NB4 (cell line): ENCODE data around the gene EBLN2.

Experiments
- DNase-seq: peaks from one replicate; pipeline ENCODE4 v3.0.0; 2010; ENCODE audit warnings: low read depth
- H3K4me3 ChIP-seq: one replicate; pipeline ENCODE4 v1.5.1; 2011; ENCODE audit warnings: mild to moderate bottlenecking, low read depth, low read length, moderate library complexity
- MYC ChIP-seq: IDR thresholded peaks from 2 replicates; pipeline ENCODE4 v1.6.1; 2011; ENCODE audit warnings: low read depth, low read length
- POLR2A ChIP-seq: IDR thresholded peaks from 2 replicates; pipeline ENCODE4 v1.6.1; 2011; ENCODE audit warnings: mild to moderate bottlenecking; ENCODE audit not compliant: insufficient read length; ENCODE audit errors: extremely low read depth
- TF ChIP-seq, protein P1 (sequence below): IDR thresholded peaks from 2 replicates; pipeline ENCODE4 v1.6.1; 2011; ENCODE audit warnings: low read depth, low read length
- TF ChIP-seq, protein P2 (sequence below): IDR thresholded peaks from one replicate; pipeline ENCODE4 v1.5.1; 2012; ENCODE audit warnings: low read depth, low read length

Gene EBLN2

DNA sequence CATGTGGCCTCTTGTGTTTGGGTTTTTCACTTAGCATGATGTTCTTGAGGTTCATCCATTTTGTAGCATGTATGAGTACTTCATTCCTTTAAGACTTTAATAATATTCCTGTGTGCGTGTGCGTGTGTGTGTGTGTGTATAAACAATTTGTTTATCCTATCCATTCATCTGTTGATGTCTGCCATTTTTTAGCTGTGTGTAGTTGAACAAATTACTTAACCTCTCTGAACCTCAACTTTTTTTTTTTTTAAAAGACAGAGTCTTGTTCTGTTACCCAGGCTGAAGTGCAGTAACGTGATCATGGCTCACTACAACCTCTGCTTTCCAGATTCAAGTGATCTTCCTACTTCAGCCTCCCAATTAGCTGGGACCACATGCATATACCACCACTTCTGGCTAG lies 47.3 kb downstream of the EBLN2 start:
- no peak for DNase-seq
- TF ChIP-seq POLR2A (no peak), MYC (no peak)
- TF ChIP-seq, protein P1, sequence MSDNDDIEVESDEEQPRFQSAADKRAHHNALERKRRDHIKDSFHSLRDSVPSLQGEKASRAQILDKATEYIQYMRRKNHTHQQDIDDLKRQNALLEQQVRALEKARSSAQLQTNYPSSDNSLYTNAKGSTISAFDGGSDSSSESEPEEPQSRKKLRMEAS = no peak
- TF ChIP-seq, protein P2, sequence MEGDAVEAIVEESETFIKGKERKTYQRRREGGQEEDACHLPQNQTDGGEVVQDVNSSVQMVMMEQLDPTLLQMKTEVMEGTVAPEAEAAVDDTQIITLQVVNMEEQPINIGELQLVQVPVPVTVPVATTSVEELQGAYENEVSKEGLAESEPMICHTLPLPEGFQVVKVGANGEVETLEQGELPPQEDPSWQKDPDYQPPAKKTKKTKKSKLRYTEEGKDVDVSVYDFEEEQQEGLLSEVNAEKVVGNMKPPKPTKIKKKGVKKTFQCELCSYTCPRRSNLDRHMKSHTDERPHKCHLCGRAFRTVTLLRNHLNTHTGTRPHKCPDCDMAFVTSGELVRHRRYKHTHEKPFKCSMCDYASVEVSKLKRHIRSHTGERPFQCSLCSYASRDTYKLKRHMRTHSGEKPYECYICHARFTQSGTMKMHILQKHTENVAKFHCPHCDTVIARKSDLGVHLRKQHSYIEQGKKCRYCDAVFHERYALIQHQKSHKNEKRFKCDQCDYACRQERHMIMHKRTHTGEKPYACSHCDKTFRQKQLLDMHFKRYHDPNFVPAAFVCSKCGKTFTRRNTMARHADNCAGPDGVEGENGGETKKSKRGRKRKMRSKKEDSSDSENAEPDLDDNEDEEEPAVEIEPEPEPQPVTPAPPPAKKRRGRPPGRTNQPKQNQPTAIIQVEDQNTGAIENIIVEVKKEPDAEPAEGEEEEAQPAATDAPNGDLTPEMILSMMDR = no peak
- H3K4me3 ChIP-seq = no peak overlapping the region

DNA sequence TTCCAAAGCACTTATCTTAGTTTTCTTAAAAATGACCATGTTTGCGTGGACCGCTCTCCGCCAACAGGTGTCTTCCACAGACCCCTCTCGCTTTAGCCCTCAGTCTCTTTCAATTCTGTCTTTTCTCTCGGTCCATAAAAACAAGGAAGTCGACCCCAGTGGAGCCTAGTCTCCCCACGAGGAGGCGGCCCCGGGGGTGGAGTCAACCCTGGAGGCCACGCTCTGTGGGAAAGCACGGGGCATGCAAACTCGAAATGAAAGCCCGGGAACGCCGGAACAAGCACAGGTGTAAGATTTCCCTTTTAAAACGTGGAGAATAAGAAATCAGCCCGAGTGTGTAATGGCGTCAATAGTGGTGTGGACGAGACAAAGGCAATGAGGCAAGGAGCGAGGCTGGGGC lies 49.1 kb downstream of the EBLN2 start:
- TF ChIP-seq, protein P1 = no peak
- TF ChIP-seq, protein P2 = no peak
- TF ChIP-seq POLR2A (no peak), MYC (no peak)
- DNase-seq = no peak
- H3K4me3 ChIP-seq = no peak overlapping the region
